Suprapubic skin (tissue), 4 donors: Measurements from ENCODE around the gene ARID5B. TPM values are rescaled to one million over a fixed set of nuclear protein-coding genes. Genes with fewer than 3 reads are reported as not detected.

Experiments used
- DNase-seq, 2 donors: peaks; one replicate each; pipeline ENCODE4 v3.0.0-alpha.2; 2019; ENCODE audit warnings: low spot score in 2 of 2
- H3K27ac ChIP-seq: fragments of 200-600 bp; sonication (generic); one replicate; pipeline ENCODE4 v1.5.1; 2019
- H3K27me3 ChIP-seq: fragments of 200-600 bp; sonication (generic); one replicate; pipeline ENCODE4 v1.5.1; 2019
- H3K36me3 ChIP-seq: fragments of 200-600 bp; sonication (generic); one replicate; pipeline ENCODE4 v1.5.1; 2019
- H3K4me1 ChIP-seq: fragments of 200-600 bp; sonication (generic); one replicate; pipeline ENCODE4 v1.5.1; 2019
- H3K4me3 ChIP-seq: fragments of 200-600 bp; sonication (generic); one replicate; pipeline ENCODE4 v1.5.1; 2019; ENCODE audit warnings: mild to moderate bottlenecking
- H3K9me3 ChIP-seq: fragments of 200-600 bp; sonication (generic); one replicate; pipeline ENCODE4 v1.5.1; 2019
- EP300 ChIP-seq: sonication (generic); formaldehyde crosslinking; IDR thresholded peaks from one replicate; pipeline ENCODE4 v1.6.1; 2017; ENCODE audit warnings: antibody characterized with exemption
- POLR2A ChIP-seq, 2 donors: fragments of 450-650 bp; IDR thresholded peaks; one replicate each; pipeline ENCODE4 v1.6.1; 2017; ENCODE audit warnings: antibody characterized with exemption in 2 of 2, mild to moderate bottlenecking in 2 of 2, moderate library complexity in 2 of 2
- POLR2AphosphoS5 ChIP-seq, 3 donors: sonication (generic); formaldehyde crosslinking; IDR thresholded peaks; one replicate each; pipeline ENCODE4 v1.6.1; 2017; ENCODE audit warnings: antibody characterized with exemption in 3 of 3
- WGBS: methylation state at CpG from one replicate; pipeline ENCODE4 v1.1.5; 2018; 5-methylcytosine and 5-hydroxymethylcytosine counted together
- total RNA-seq, 4 donors: library from RNA; depleted of rRNA; stranded (reverse); fragments of >200 nt; gene quantifications; one replicate each; pipeline ENCODE4 v1.1.0, GENCODE V29; 2016
- TF ChIP-seq, protein P1 (sequence below), 2 donors: fragments of 200-600 bp in 1 of 2; fragments of 450-650 bp in 1 of 2; sonication (generic) in 1 of 2; IDR thresholded peaks; one replicate each; pipeline ENCODE4 v1.5.1; 2016 to 2019; ENCODE audit warnings: antibody characterized with exemption in 2 of 2, mild to moderate bottlenecking in 1 of 2, moderate library complexity in 1 of 2

The ARID5B gene
- total RNA-seq, 4 donors from 2014 or later = 45.4 to 75.2 (median 71.9) TPM

DNA sequence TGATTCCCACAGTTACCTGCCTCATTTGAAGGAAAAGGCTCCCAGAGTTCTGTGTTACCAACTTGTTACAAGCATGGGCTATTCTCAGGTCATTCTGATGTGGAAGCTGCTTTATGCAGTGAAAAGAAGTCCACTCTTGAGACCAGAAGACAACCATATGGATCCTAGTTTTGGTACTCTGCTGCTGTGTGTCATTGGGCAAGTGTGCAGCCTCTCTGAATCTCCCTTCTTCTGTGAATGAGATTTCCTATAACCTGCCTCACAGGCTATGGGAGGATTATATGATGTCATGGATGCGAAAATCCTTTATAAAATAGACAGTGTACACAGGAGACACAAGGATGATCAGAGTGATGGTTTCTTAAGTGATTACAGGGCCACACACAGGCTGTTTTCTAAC, 166.1 kb downstream of the ARID5B start:
- Histone ChIP-seq H3K4me3 (no peak overlapping the region), H3K9me3 (no peaks in the 10 kb centered on the region), H3K36me3 (peaks cover 41% of the 10 kb centered on the region), H3K4me1 (peaks cover 58% of the 10 kb centered on the region), H3K27me3 (no peaks in the 10 kb centered on the region), H3K27ac (no peak overlapping the region)
- 100% methylated on average over 1 of the region's 1 CpG for WGBS
- TF ChIP-seq POLR2A (IDR thresholded peaks at IDR 0.05) (no peak), POLR2AphosphoS5 (IDR thresholded peaks at IDR 0.05) (no peak), EP300 (no peak)
- TF ChIP-seq, protein P1, sequence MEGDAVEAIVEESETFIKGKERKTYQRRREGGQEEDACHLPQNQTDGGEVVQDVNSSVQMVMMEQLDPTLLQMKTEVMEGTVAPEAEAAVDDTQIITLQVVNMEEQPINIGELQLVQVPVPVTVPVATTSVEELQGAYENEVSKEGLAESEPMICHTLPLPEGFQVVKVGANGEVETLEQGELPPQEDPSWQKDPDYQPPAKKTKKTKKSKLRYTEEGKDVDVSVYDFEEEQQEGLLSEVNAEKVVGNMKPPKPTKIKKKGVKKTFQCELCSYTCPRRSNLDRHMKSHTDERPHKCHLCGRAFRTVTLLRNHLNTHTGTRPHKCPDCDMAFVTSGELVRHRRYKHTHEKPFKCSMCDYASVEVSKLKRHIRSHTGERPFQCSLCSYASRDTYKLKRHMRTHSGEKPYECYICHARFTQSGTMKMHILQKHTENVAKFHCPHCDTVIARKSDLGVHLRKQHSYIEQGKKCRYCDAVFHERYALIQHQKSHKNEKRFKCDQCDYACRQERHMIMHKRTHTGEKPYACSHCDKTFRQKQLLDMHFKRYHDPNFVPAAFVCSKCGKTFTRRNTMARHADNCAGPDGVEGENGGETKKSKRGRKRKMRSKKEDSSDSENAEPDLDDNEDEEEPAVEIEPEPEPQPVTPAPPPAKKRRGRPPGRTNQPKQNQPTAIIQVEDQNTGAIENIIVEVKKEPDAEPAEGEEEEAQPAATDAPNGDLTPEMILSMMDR (IDR thresholded peaks at IDR 0.05) = no peak
- no peak for DNase-seq

DNA sequence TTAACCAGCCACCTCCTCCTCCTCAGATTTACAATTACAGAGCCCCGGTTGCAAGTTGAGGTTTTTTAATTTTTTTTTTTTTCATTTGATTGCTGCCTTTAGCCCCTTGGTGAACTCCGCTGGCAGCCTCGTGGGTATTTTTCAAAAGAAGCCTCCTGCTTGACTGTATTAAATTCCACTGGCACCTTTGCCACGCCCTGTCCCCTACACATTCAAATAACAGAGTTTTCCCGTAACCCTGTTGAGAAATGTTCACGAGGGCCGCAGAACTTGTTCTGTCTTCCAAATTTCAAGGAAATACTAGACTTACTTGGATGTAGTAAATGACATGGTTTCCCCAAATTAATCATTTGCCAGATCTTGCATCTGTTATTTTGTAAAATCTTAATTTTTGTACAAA, 167.0 kb downstream of the ARID5B start:
- no peaks in the 10 kb centered on the region for H3K9me3 ChIP-seq
- H3K27ac ChIP-seq = peak overlapping the region; percentile 51
- WGBS = 62% methylated on average over 7 of the region's 7 CpGs
- H3K4me1 ChIP-seq = peaks cover 58% of the 10 kb centered on the region
- no peak for TF ChIP-seq EP300
- no peak for TF ChIP-seq POLR2AphosphoS5 (IDR thresholded peaks at IDR 0.05)
- no peak for TF ChIP-seq POLR2A (IDR thresholded peaks at IDR 0.05)
- TF ChIP-seq, protein P1 (IDR thresholded peaks at IDR 0.05) = no peak
- peaks cover 41% of the 10 kb centered on the region for H3K36me3 ChIP-seq
- H3K27me3 ChIP-seq = no peaks in the 10 kb centered on the region
- no peak for DNase-seq
- H3K4me3 ChIP-seq = no peak overlapping the region

DNA sequence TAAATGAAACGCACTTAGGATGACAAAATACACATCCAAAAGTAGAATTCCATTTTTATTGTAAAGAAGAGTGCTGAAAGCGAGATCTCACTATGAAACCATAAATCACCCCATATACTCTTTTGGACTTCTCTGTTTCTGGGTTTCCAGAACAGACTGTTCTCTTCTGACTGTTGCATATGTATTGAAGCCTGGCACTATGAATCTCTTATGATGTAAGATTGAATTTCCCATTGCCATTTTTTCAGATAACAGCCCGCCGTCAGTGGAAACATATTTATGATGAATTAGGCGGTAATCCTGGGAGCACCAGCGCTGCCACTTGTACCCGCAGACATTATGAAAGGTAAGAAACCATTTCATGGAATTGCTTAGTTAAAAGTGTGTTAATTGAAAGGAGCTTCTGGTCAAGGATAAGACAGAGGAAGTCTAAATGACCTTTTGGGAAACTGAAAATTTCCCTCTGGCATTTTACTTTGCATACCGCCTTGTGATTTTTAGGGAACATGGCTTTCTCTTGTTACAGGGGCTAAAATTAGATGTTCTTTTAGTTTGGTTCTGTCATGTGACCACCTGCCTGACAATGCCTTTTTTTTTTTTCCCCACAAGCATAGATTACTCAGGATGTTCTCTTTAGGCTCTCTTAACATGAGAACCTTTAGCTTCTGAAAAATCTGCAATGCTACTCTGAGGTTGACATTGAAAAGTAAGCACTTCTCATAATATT, 168.1 kb downstream of the ARID5B start:
- H3K27ac ChIP-seq = peak overlapping the region; percentile 51
- H3K4me3 ChIP-seq = no peak overlapping the region
- H3K36me3 ChIP-seq = peaks cover 45% of the 10 kb centered on the region
- TF ChIP-seq EP300 (no peak), POLR2A (IDR thresholded peaks at IDR 0.05) (no peak), POLR2AphosphoS5 (IDR thresholded peaks at IDR 0.05) (no peak)
- TF ChIP-seq, protein P1 (IDR thresholded peaks at IDR 0.05) = no peak
- H3K27me3 ChIP-seq = no peaks in the 10 kb centered on the region
- no peak for DNase-seq
- 88% methylated on average over 8 of the region's 8 CpGs for WGBS
- H3K4me1 ChIP-seq = peaks cover 59% of the 10 kb centered on the region
- H3K9me3 ChIP-seq = no peaks in the 10 kb centered on the region

DNA sequence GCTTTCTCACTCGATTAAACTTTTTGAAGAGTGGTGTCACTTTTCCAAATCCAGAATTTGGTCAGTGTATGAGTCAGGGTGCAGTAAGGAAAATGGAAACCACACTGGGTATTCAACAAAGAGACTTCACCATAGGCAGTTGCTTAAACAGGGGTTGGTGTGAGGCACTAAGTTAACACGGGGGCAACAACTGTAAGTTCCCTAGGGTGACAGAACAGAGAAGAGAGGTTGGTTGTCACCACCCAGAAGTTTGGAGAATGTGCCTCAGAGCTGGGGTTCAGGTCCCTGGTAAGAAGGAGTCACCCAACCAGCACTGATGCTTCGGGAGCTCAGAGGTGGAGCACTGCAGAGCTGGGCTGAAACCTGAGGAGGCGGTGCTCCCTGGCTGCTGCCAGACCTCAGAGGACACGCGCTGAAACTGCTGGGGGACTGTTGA, 170.4 kb downstream of the ARID5B start:
- Histone ChIP-seq H3K27ac (no peak overlapping the region), H3K27me3 (no peaks in the 10 kb centered on the region), H3K36me3 (peaks cover 48% of the 10 kb centered on the region), H3K4me1 (peaks cover 80% of the 10 kb centered on the region), H3K4me3 (no peak overlapping the region), H3K9me3 (no peaks in the 10 kb centered on the region)
- WGBS = 83% methylated on average over 6 of the region's 6 CpGs
- DNase-seq = no peak
- no peak for TF ChIP-seq POLR2AphosphoS5 (IDR thresholded peaks at IDR 0.05)
- TF ChIP-seq, protein P1 (IDR thresholded peaks at IDR 0.05) = no peak
- no peak for TF ChIP-seq POLR2A (IDR thresholded peaks at IDR 0.05)
- no peak for TF ChIP-seq EP300

DNA sequence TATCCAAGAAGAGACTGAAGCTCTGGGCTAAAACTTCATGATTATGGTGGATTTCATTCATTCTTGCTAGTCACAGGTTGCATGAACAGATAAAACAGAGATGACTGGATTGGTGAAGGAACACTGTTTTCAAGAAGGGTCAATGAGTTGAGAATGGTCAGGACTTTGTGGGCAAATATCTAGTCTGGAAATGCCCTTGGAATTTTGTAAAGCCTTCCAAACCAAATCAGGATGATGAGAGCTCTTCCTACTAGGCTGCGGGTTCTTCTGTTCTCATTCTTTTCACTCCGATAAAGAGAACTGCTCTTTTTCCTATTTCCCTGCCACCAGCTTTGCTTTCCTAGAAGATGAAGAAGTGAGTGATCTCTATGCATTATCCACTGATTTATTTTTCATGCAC, 171.4 kb downstream of the ARID5B start:
- WGBS = 47% methylated on average over 2 of the region's 2 CpGs
- no peaks in the 10 kb centered on the region for H3K27me3 ChIP-seq
- H3K9me3 ChIP-seq = no peaks in the 10 kb centered on the region
- TF ChIP-seq POLR2A (IDR thresholded peaks at IDR 0.05) (no peak), POLR2AphosphoS5 (IDR thresholded peaks at IDR 0.05) (no peak), EP300 (no peak)
- TF ChIP-seq, protein P1 (IDR thresholded peaks at IDR 0.05) = no peak
- peaks cover 40% of the 10 kb centered on the region for H3K36me3 ChIP-seq
- H3K4me3 ChIP-seq = no peak overlapping the region
- peaks cover 89% of the 10 kb centered on the region for H3K4me1 ChIP-seq
- DNase-seq = no peak
- no peak overlapping the region for H3K27ac ChIP-seq
